ENCODE results near the gene MAP3K12. TPM values are rescaled to one million over a fixed set of nuclear protein-coding genes. Genes with fewer than 3 reads are reported as not detected.
"Not testable (repeated sequence)": the region's sequence is repeated elsewhere in the genome, so short reads cannot be mapped to it uniquely, and the experiment has no call there.

Gene MAP3K12
- total RNA-seq, 1 donor from 2014 or later, result 22.3 TPM

DNA sequence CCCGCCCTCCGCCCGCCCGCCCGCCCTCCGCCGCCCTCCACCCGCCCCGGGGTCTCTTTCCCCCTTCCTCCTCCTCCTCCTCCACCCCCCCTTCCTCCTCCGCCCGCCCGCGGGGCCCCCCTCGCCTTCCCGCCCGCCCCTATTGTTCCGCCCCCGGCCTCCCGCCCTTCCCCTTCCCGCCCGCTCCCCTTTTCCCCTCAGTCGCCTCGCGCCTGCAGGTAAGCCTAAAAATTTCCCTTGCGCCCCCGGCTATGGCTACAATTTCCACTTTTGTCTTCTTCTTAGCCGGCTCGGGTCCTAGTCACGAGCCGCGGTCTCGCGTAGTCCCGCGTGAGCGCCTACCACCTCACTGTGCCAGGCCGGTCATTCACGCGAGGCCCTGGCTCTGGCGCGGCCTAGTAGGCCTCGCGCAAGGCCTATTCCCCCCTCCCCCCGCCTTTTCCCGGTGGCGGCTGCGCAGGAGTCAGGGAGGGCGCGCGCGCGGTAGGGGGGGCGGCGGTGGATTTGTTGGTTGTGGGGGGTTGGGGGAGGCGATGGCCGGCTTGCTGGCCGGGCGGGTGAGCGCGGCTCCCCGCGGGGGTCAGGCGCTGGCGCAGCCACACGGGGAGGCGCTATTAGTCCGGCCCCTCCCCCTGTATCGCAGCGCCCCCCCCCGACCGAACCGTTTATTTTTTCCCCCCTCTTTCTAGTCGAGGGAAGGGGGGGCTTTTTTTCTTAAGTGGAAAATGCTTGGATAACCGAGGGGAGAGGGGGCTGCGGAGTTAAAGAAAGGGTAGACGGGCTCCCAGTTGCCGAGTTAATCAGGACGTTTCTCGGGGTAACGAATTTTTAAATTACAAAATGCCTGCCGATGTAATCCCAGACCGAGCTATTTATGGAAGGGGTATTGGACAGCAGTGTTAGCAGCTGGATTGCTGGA lies 46.8 kb downstream of the MAP3K12 start:
- ATAC-seq (peak; percentile 84), DNase-seq (peak; percentile 93)
- TF ChIP-seq, protein P1, sequence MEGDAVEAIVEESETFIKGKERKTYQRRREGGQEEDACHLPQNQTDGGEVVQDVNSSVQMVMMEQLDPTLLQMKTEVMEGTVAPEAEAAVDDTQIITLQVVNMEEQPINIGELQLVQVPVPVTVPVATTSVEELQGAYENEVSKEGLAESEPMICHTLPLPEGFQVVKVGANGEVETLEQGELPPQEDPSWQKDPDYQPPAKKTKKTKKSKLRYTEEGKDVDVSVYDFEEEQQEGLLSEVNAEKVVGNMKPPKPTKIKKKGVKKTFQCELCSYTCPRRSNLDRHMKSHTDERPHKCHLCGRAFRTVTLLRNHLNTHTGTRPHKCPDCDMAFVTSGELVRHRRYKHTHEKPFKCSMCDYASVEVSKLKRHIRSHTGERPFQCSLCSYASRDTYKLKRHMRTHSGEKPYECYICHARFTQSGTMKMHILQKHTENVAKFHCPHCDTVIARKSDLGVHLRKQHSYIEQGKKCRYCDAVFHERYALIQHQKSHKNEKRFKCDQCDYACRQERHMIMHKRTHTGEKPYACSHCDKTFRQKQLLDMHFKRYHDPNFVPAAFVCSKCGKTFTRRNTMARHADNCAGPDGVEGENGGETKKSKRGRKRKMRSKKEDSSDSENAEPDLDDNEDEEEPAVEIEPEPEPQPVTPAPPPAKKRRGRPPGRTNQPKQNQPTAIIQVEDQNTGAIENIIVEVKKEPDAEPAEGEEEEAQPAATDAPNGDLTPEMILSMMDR (IDR thresholded peaks at IDR 0.05), result peak; percentile 39
- intact Hi-C loops (cut with DNase I), result no loop called here
- Histone ChIP-seq H3K27me3 (no peaks in the 10 kb centered on the region), H3K27ac (peak overlapping the region; percentile 91), H3K36me3 (peaks cover 46% of the 10 kb centered on the region), H3K4me1 (peaks cover 34% of the 10 kb centered on the region), H3K9me3 (no peaks in the 10 kb centered on the region), H3K4me3 (peak overlapping the region; percentile 70)

DNA sequence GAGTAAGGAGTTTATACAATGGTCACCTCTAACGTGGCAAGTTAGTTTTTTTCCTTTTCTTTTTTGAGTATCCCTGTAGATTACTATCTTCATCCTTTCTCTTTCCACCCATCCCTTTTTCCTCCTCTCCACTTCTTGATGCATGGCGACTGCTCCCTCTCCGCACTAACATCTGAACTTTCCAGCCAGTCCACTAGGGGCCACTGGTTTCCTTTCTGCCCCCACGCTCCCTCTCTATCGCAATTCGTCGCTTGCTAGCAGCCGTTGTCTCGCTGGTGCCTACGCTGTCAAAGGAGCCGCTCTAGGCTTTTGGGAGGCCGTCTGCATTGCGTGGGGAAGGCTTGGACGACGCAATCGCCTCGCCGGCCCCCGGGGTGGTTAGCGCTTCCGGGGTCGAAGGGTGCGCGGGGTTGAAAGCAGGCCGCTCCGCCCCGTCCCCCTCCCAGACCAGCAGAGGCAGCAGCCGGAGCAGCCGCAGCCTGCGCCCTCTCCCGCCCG lies 47.5 kb downstream of the MAP3K12 start, which contains the start of gene PCBP2:
TSS of gene PCBP2 (plus strand) at position 442 of the 498 bp plus-strand sequence. CDS start 2,699 bp downstream, outside the sequence.
- peaks cover 42% of the 10 kb centered on the region for H3K36me3 ChIP-seq
- DNase-seq (peak; percentile 99), ATAC-seq (peak; percentile 96)
- peaks cover 34% of the 10 kb centered on the region for H3K4me1 ChIP-seq
- H3K9me3 ChIP-seq, result no peaks in the 10 kb centered on the region
- peak within 1 kb of the TSS; percentile 91 for H3K27ac ChIP-seq
- H3K4me3 ChIP-seq, result peak within 1 kb of the TSS; percentile 70
- TF ChIP-seq, protein P1 (IDR thresholded peaks at IDR 0.05), result peak; percentile 87
- intact Hi-C loops (cut with DNase I), result no loop called here
- no peaks in the 10 kb centered on the region for H3K27me3 ChIP-seq

- Histone ChIP-seq H3K4me1 (peaks cover 31% of the 10 kb centered on the region), H3K27me3 (no peaks in the 10 kb centered on the region), H3K27ac (no peak overlapping the region), H3K4me3 (no peak overlapping the region), H3K9me3 (no peaks in the 10 kb centered on the region), H3K36me3 (peaks cover 42% of the 10 kb centered on the region)
- DNase-seq, result no peak
- intact Hi-C loops (cut with DNase I), result no loop called here
- no peak for ATAC-seq
- TF ChIP-seq, protein P1 (IDR thresholded peaks at IDR 0.05), result no peak
These were observed 48.3 kb downstream of the MAP3K12 start for GRCh38 chr12:53450936-53451335.

- ATAC-seq; H3K4me3 ChIP-seq; H3K9me3 ChIP-seq; intact Hi-C loops (cut with DNase I); H3K27me3 ChIP-seq; DNase-seq; H3K27ac ChIP-seq: not testable (repeated sequence)
- peaks cover 48% of the 10 kb centered on the region for H3K36me3 ChIP-seq
- peaks cover 31% of the 10 kb centered on the region for H3K4me1 ChIP-seq
These were observed 54.5 kb downstream of the MAP3K12 start for GRCh38 chr12:53444593-53445325.

- DNase-seq (no peak), ATAC-seq (no peak)
- Histone ChIP-seq H3K4me3 (no peak overlapping the region), H3K36me3 (peaks cover 48% of the 10 kb centered on the region), H3K4me1 (peaks cover 31% of the 10 kb centered on the region), H3K27me3 (no peaks in the 10 kb centered on the region), H3K9me3 (no peaks in the 10 kb centered on the region), H3K27ac (no peak overlapping the region)
- TF ChIP-seq, protein P1 (IDR thresholded peaks at IDR 0.05), result no peak
- intact Hi-C loops (cut with DNase I), result no loop called here
These were observed 55.3 kb downstream of the MAP3K12 start for GRCh38 chr12:53443955-53444354.

Measured in upper lobe of right lung (tissue), 1 donor.